HG03521 (cell line): ENCODE data around the gene MFN1.
"Not testable (repeated sequence)": the region's sequence is repeated elsewhere in the genome, so short reads cannot be mapped to it uniquely, and the experiment has no call there.

Source experiments
- ATAC-seq: cut with Tn5 transposase; IDR thresholded peaks from one replicate; pipeline ENCODE4 v1.9.1; 2021; ENCODE audit warnings: mild to moderate bottlenecking, moderate library complexity; ENCODE audit not compliant: unreplicated experiment

The MFN1 gene

GRCh38 chr3:179347345-179348194 is at the start of gene MFN1:
Gene MFN1, plus strand, starts transcription at chr3:179347709. Its CDS starts 1,143 bp downstream, at chr3:179348852.
- peak; percentile 95 for ATAC-seq

GRCh38 chr3:179297971-179298725 is 49.4 kb upstream of the MFN1 start:
- ATAC-seq, result no peak

GRCh38 chr3:179299316-179299715 is 48.2 kb upstream of the MFN1 start:
- ATAC-seq, result no peak

GRCh38 chr3:179299999-179300613 is 47.4 kb upstream of the MFN1 start:
- ATAC-seq, result no peak

GRCh38 chr3:179301645-179302044 is 45.9 kb upstream of the MFN1 start:
- no peak for ATAC-seq

- ATAC-seq, result no peak
Observed at GRCh38 chr3:179302111-179302510, 45.4 kb upstream of the MFN1 start.

- ATAC-seq, result no peak
Observed at GRCh38 chr3:179304605-179305004, 42.9 kb upstream of the MFN1 start.

- ATAC-seq, result not testable (repeated sequence)
Observed at GRCh38 chr3:179307362-179307761, 40.1 kb upstream of the MFN1 start.

GRCh38 chr3:179308001-179308400 is 39.5 kb upstream of the MFN1 start:
- ATAC-seq, result no peak

- ATAC-seq, result peak; percentile 92
Observed at GRCh38 chr3:179309225-179310078, 38.1 kb upstream of the MFN1 start.

- no peak for ATAC-seq
Observed at GRCh38 chr3:179318876-179319275, 28.6 kb upstream of the MFN1 start.

GRCh38 chr3:179321668-179322285 is 25.7 kb upstream of the MFN1 start:
- ATAC-seq, result no peak

- peak; percentile 76 for ATAC-seq
Observed at GRCh38 chr3:179322286-179323196, 25.0 kb upstream of the MFN1 start, which contains the start of gene ZNF639. Gene ZNF639, plus strand, starts transcription at chr3:179323031. Its CDS starts 5,263 bp downstream, at chr3:179328294.

- ATAC-seq, result peak; percentile 35
Observed at GRCh38 chr3:179323197-179324110, 24.1 kb upstream of the MFN1 start.

GRCh38 chr3:179324270-179324754 is 23.2 kb upstream of the MFN1 start:
- ATAC-seq, result no peak

- no peak for ATAC-seq
Observed at GRCh38 chr3:179330438-179330837, 17.1 kb upstream of the MFN1 start.

- ATAC-seq, result no peak
Observed at GRCh38 chr3:179332240-179332639, 15.3 kb upstream of the MFN1 start.

- no peak for ATAC-seq
Observed at GRCh38 chr3:179333084-179333483, 14.4 kb upstream of the MFN1 start.
